GM12878 (cell line): ENCODE data around the gene C1orf232. TPM values are rescaled to one million over a fixed set of nuclear protein-coding genes. Genes with fewer than 3 reads are reported as not detected.

Source experiments
- ATAC-seq: fragments of 200-7000 bp; cut with Tn5 transposase; 3 replicates; pipeline ENCODE4 v1.9.1; 2020; ENCODE audit warnings: mild to moderate bottlenecking, moderate library complexity
- BruUV-seq: library from RNA; stranded (reverse); fragments of 400-500 nt; replicated peaks from 2 replicates; lab custom pipeline; 2021; lab: Mats Ljungman, UMichigan
- CTCF ChIA-PET: fragments of 300-600 bp; sonication (Branson Sonifier 250); formaldehyde crosslinking; extraction: SDS; loops from one replicate; lab custom pipeline; 2021; ENCODE audit warnings: inconsistent platforms; lab: Yijun Ruan, JAX
- POLR2A ChIA-PET: fragments of 350-600 bp; formaldehyde crosslinking; extraction: SDS; loops from one replicate; lab custom pipeline; 2021; ENCODE audit warnings: inconsistent platforms; lab: Charles Lee
- RAD21 ChIA-PET: fragments of 300-600 bp; sonication (Branson Sonifier 250); formaldehyde crosslinking; loops from one replicate; lab custom pipeline; 2023; ENCODE audit warnings: antibody characterized with exemption; ENCODE audit not compliant: unreplicated experiment; lab: Charles Lee
- SMC1A ChIA-PET: fragments of 300-600 bp; sonication (Branson Sonifier 250); formaldehyde crosslinking; loops from one replicate; lab custom pipeline; 2023; ENCODE audit not compliant: unreplicated experiment, uncharacterized antibody; lab: Charles Lee
- DNase-seq: peaks from one replicate; pipeline ENCODE4 v3.0.0-alpha.2; 2011; ENCODE audit warnings: low read depth, low spot score
- FAIRE-seq: peaks from 3 replicates; lab custom pipeline; 2011; peaks lifted over from hg19 to GRCh38; lab: Jason Lieb, UNC
- H2AFZ ChIP-seq: 2 replicates; pipeline ENCODE4 v1.6.0; 2011; ENCODE audit warnings: low read depth, low read length, control low read depth; ENCODE audit not compliant: control insufficient read depth
- H3K27ac ChIP-seq: 2 replicates; pipeline ENCODE4 v1.5.1; 2011; ENCODE audit warnings: control low read depth; ENCODE audit not compliant: control insufficient read depth, insufficient read depth
- H3K27me3 ChIP-seq, 2 experiments: replicated peaks in 1 of 2; 2 replicates each; pipeline versions ENCODE4 v1.6.0 to v1.6.1; 2011; ENCODE audit warnings: low read length in 1 of 2; ENCODE audit not compliant: control insufficient read depth in 2 of 2, insufficient read depth in 2 of 2
- H3K36me3 ChIP-seq, 2 experiments: 2 replicates each; pipeline ENCODE4 v1.5.1; 2011; ENCODE audit warnings: low read length in 1 of 2; ENCODE audit not compliant: control insufficient read depth in 2 of 2, insufficient read depth in 2 of 2
- H3K4me1 ChIP-seq: 2 replicates; pipeline ENCODE4 v1.6.1; 2011; ENCODE audit warnings: mild to moderate bottlenecking, low read length, moderate library complexity, mixed read lengths; ENCODE audit not compliant: control insufficient read depth, insufficient read depth
- H3K4me2 ChIP-seq: 2 replicates; pipeline ENCODE4 v1.6.0; 2011; ENCODE audit warnings: control low read depth; ENCODE audit not compliant: control insufficient read depth, insufficient read depth
- H3K4me3 ChIP-seq: fragments of 200-600 bp; sonication (generic); 2 replicates; pipeline ENCODE4 v1.5.1; 2016
- H3K79me2 ChIP-seq: 2 replicates; pipeline ENCODE4 v1.6.0; 2011; ENCODE audit warnings: low read length; ENCODE audit not compliant: control insufficient read depth, insufficient read depth
- H3K9ac ChIP-seq: 2 replicates; pipeline ENCODE4 v1.8.0; 2011; ENCODE audit warnings: low read length, control low read depth, mixed read lengths; ENCODE audit not compliant: control insufficient read depth, insufficient read depth
- H3K9me3 ChIP-seq: replicated peaks from 3 replicates; pipeline ENCODE4 v1.5.1; 2011; ENCODE audit warnings: mild to moderate bottlenecking, low read length; ENCODE audit not compliant: control insufficient read depth, insufficient read depth
- H4K20me1 ChIP-seq: 2 replicates; pipeline ENCODE4 v1.6.0; 2011; ENCODE audit not compliant: control insufficient read depth, insufficient read depth
- CBFB ChIP-seq: IDR thresholded peaks from 2 replicates; pipeline ENCODE4 v1.6.1; 2016; ENCODE audit warnings: antibody characterized with exemption, low read depth
- CBX3 ChIP-seq: fragments of 200-600 bp; sonication (generic); IDR thresholded peaks from 2 replicates; pipeline ENCODE4 v1.6.1; 2016; ENCODE audit warnings: low read depth, borderline replicate concordance
- ETV6 ChIP-seq, 2 experiments: fragments of 450-650 bp in 1 of 2; IDR thresholded peaks in 1 of 2; conservative IDR thresholded peaks in 1 of 2; 2 replicates each; pipeline ENCODE4 v1.6.1; 2014; ENCODE audit warnings: antibody characterized with exemption in 1 of 2, borderline replicate concordance in 1 of 2, low read depth in 1 of 2, mild to moderate bottlenecking in 1 of 2, moderate library complexity in 1 of 2
- IKZF1 ChIP-seq: fragments of 450-650 bp; conservative IDR thresholded peaks from 2 replicates; pipeline ENCODE4 v1.6.1; 2017; ENCODE audit warnings: antibody characterized with exemption, mild to moderate bottlenecking
- MEF2A ChIP-seq: IDR thresholded peaks from 2 replicates; pipeline ENCODE4 v1.6.1; 2011; ENCODE audit warnings: low read depth, mild to moderate bottlenecking, low read length, moderate library complexity; ENCODE audit not compliant: insufficient read depth
- NR2C2 ChIP-seq: IDR thresholded peaks from 2 replicates; pipeline ENCODE4 v1.6.1; 2011; ENCODE audit warnings: borderline replicate concordance, low read depth; ENCODE audit not compliant: control insufficient read depth, insufficient read length
- SMAD1 ChIP-seq: fragments of 450-650 bp; IDR thresholded peaks from 2 replicates; pipeline ENCODE4 v1.6.1; 2018; ENCODE audit warnings: mild to moderate bottlenecking, low read depth; ENCODE audit not compliant: partially characterized antibody
- SREBF2 ChIP-seq: IDR thresholded peaks from 2 replicates; pipeline ENCODE4 v1.6.1; 2012; ENCODE audit warnings: mild to moderate bottlenecking, low read length
- ZNF622 ChIP-seq: fragments of 450-650 bp; IDR thresholded peaks from 2 replicates; pipeline ENCODE4 v1.6.1; 2017; ENCODE audit warnings: mild to moderate bottlenecking, inconsistent platforms
- ZZZ3 ChIP-seq: IDR thresholded peaks from 2 replicates; pipeline ENCODE4 v1.6.1; 2011; ENCODE audit warnings: low read depth; ENCODE audit not compliant: control insufficient read depth, insufficient read length
- WGBS: methylation state at CpG from one replicate; pipeline ENCODE4 v1.1.6; 2016; ENCODE audit warnings: low lambda C conversion rate; ENCODE audit not compliant: insufficient replicate concordance, insufficient coverage; ENCODE audit errors: missing lambda C conversion rate; 5-methylcytosine and 5-hydroxymethylcytosine counted together
- in situ Hi-C: fragments of 300-500 bp; cut with MboI; formaldehyde crosslinking; loops from 9 replicates; pipeline ENCODE4 v1.14.3; 2018; ENCODE audit warnings: mixed read lengths
- intact Hi-C: fragments of 100-400 bp; cut with micrococcal nuclease; formaldehyde crosslinking; loops from one replicate; pipeline ENCODE4 v1.14.2; 2022; ENCODE audit not compliant: unreplicated experiment
- polyA plus RNA-seq, 11 experiments: library from polyadenylated mRNA; depleted of rRNA in 4 of 11; unstranded in 6 of 11; stranded (reverse) in 5 of 11; fragments of >200 nt; fragmentation: Nextera tagmentation in 4 of 11; fragmentation: Illumina TruSeq in 1 of 11; extraction: Ambion mirVana in 4 of 11; extraction: Trizol in 1 of 11; gene quantifications; 1 replicate in 1 of 11; 2 replicates in 10 of 11; pipeline versions ENCODE4 v1.2.1 to v1.2.3, GENCODE V29; 2011 to 2016; ENCODE audit warnings: inconsistent platforms in 2 of 11, missing spikeins in 2 of 11, low read depth in 1 of 11
- total RNA-seq, 4 experiments: library from RNA; depleted of rRNA in 3 of 4; stranded (reverse); fragments of >200 nt in 3 of 4; fragmentation: Illumina TruSeq in 1 of 4; extraction: Trizol in 1 of 4; gene quantifications; 2 replicates each; pipeline versions ENCODE4 v1.2.1 to v1.2.3, GENCODE V29; 2013 to 2021
- TF ChIP-seq, protein P1 (sequence below): fragments of 450-650 bp; IDR thresholded peaks from 2 replicates; pipeline ENCODE4 v1.6.1; 2016; ENCODE audit warnings: mild to moderate bottlenecking
- TF ChIP-seq, protein P2 (sequence below): fragments of 450-650 bp; IDR thresholded peaks from 2 replicates; pipeline ENCODE4 v1.6.1; 2016; ENCODE audit warnings: mild to moderate bottlenecking, moderate library complexity, borderline replicate concordance
- TF ChIP-seq, protein P3 (sequence below): fragments of 450-650 bp; formaldehyde crosslinking; IDR thresholded peaks from 2 replicates; pipeline ENCODE4 v1.4.0; 2020; ENCODE audit warnings: mild to moderate bottlenecking, moderate library complexity

Gene C1orf232
- total and polyA plus RNA-seq, 10 of the 15 experiments (the other 5 are each of a cell fraction or from before 2014, with no cell fraction given): not detected

DNA sequence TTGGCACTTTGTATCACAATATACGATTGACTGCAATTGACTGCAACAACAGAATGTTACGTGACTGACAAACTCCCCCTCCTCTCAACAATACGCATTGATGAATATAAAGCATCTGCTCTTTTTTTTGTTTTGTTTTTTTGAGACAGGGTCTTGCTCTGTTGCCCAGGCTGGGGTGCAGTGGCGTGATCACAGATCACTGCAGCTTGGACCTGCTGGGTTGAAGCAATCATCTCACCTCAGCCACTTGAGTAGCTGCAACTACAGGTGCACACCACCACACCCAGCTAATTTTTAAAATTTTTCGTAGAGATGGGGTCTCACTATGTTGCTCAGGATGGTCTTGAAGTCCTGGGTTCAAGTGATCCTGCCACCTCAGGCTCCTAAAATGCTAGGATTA, 44.0 kb upstream of the C1orf232 start (continued):
- TF ChIP-seq ZNF622 (no peak), CBFB (no peak), ZZZ3 (no peak), CBX3 (no peak), NR2C2 (no peak)

DNA sequence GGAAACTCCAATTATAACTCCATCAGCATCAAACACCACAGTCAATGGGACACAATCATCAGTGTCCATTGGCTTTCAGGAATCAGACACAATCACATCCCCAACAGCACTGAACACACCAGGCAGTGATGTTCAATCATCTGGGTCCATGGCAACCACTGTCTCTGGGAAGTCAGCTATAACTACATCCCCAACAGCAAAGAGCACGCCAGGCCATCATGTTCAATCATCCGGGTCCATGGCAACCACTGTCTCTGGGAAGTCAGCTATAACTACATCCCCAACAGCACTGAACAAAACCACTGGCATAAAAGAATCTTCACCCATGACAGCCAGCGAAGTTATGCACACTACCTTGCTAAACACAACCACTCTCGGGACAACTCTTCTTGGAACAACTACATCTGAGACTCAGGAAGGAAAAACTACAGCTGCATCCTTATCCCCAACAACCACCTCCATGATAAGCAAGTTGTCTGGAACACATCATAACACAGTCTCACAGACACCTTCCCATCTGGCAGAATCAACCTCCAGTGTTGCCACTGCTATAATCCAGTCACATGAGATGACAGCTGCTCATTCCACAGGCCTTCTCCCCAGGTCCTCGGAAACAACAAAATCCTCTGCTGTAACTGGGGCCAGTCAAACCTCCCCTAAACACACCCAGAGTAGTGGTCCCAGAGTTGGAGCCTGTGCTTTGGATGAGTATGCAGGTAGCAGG, 41.5 kb upstream of the C1orf232 start:
- H4K20me1 ChIP-seq: no peaks in the 10 kb centered on the region
- in situ Hi-C loops (no loop called here), intact Hi-C loops (no loop called here)
- no peaks in the 10 kb centered on the region for H3K27me3 ChIP-seq
- BruUV-seq: no TSS peak
- no peak overlapping the region for H3K4me2 ChIP-seq
- ChIA-PET SMC1A (no interaction called here), POLR2A (no interaction called here), RAD21 (no interaction called here), CTCF (interaction anchor here (1.8 kb wide), 1 partner anchor 24 kb away, joined by 6 read pairs; the partner anchor contains the start of gene CEP85)
- no peaks in the 10 kb centered on the region for H3K36me3 ChIP-seq
- H3K79me2 ChIP-seq: no peaks in the 10 kb centered on the region
- H2AFZ ChIP-seq: no peak overlapping the region
- ATAC-seq: no peak
- FAIRE-seq: no peak
- no peaks in the 10 kb centered on the region for H3K4me1 ChIP-seq
- no peak overlapping the region for H3K27ac ChIP-seq
- no peak overlapping the region for H3K9ac ChIP-seq
- DNase-seq: no peak
- no peak overlapping the region for H3K4me3 ChIP-seq
- H3K9me3 ChIP-seq: no peaks in the 10 kb centered on the region
- 28% methylated on average over 5 of the region's 5 CpGs for WGBS
- no peak for TF ChIP-seq ETV6 (conservative IDR thresholded peaks at IDR 0.05 in 1 of 2, IDR thresholded peaks at IDR 0.05 in 1 of 2; ENCODE audit: borderline replicate concordance in 1 of 2, low read depth in 1 of 2)
- TF ChIP-seq, protein P1, sequence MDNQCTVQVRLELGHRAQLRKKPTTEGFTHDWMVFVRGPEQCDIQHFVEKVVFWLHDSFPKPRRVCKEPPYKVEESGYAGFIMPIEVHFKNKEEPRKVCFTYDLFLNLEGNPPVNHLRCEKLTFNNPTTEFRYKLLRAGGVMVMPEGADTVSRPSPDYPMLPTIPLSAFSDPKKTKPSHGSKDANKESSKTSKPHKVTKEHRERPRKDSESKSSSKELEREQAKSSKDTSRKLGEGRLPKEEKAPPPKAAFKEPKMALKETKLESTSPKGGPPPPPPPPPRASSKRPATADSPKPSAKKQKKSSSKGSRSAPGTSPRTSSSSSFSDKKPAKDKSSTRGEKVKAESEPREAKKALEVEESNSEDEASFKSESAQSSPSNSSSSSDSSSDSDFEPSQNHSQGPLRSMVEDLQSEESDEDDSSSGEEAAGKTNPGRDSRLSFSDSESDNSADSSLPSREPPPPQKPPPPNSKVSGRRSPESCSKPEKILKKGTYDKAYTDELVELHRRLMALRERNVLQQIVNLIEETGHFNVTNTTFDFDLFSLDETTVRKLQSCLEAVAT: no peak
- TF ChIP-seq IKZF1: no peak
- TF ChIP-seq, protein P2, sequence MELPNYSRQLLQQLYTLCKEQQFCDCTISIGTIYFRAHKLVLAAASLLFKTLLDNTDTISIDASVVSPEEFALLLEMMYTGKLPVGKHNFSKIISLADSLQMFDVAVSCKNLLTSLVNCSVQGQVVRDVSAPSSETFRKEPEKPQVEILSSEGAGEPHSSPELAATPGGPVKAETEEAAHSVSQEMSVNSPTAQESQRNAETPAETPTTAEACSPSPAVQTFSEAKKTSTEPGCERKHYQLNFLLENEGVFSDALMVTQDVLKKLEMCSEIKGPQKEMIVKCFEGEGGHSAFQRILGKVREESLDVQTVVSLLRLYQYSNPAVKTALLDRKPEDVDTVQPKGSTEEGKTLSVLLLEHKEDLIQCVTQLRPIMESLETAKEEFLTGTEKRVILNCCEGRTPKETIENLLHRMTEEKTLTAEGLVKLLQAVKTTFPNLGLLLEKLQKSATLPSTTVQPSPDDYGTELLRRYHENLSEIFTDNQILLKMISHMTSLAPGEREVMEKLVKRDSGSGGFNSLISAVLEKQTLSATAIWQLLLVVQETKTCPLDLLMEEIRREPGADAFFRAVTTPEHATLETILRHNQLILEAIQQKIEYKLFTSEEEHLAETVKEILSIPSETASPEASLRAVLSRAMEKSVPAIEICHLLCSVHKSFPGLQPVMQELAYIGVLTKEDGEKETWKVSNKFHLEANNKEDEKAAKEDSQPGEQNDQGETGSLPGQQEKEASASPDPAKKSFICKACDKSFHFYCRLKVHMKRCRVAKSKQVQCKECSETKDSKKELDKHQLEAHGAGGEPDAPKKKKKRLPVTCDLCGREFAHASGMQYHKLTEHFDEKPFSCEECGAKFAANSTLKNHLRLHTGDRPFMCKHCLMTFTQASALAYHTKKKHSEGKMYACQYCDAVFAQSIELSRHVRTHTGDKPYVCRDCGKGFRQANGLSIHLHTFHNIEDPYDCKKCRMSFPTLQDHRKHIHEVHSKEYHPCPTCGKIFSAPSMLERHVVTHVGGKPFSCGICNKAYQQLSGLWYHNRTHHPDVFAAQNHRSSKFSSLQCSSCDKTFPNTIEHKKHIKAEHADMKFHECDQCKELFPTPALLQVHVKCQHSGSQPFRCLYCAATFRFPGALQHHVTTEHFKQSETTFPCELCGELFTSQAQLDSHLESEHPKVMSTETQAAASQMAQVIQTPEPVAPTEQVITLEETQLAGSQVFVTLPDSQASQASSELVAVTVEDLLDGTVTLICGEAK: no peak
- no peak for TF ChIP-seq SREBF2
- TF ChIP-seq, protein P3, sequence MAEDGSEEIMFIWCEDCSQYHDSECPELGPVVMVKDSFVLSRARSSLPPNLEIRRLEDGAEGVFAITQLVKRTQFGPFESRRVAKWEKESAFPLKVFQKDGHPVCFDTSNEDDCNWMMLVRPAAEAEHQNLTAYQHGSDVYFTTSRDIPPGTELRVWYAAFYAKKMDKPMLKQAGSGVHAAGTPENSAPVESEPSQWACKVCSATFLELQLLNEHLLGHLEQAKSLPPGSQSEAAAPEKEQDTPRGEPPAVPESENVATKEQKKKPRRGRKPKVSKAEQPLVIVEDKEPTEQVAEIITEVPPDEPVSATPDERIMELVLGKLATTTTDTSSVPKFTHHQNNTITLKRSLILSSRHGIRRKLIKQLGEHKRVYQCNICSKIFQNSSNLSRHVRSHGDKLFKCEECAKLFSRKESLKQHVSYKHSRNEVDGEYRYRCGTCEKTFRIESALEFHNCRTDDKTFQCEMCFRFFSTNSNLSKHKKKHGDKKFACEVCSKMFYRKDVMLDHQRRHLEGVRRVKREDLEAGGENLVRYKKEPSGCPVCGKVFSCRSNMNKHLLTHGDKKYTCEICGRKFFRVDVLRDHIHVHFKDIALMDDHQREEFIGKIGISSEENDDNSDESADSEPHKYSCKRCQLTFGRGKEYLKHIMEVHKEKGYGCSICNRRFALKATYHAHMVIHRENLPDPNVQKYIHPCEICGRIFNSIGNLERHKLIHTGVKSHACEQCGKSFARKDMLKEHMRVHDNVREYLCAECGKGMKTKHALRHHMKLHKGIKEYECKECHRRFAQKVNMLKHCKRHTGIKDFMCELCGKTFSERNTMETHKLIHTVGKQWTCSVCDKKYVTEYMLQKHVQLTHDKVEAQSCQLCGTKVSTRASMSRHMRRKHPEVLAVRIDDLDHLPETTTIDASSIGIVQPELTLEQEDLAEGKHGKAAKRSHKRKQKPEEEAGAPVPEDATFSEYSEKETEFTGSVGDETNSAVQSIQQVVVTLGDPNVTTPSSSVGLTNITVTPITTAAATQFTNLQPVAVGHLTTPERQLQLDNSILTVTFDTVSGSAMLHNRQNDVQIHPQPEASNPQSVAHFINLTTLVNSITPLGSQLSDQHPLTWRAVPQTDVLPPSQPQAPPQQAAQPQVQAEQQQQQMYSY: no peak
- TF ChIP-seq SMAD1: no peak
- no peak for TF ChIP-seq MEF2A
